DND-41 (cell line): ENCODE measurements around the gene DYNLT1.

Experiments
- ATAC-seq: fragments of 200-7000 bp; cut with Tn5 transposase; 3 replicates; pipeline ENCODE4 v1.9.1; 2021; ENCODE audit warnings: low read depth; ENCODE audit not compliant: insufficient read depth
- DNase-seq: peaks from one replicate; pipeline ENCODE4 v3.0.0-alpha.2; 2020
- H2AFZ ChIP-seq: 2 replicates; pipeline ENCODE4 v1.6.0; 2012; ENCODE audit warnings: low read depth, low read length
- H3K27ac ChIP-seq: 2 replicates; pipeline ENCODE4 v1.5.1; 2012; ENCODE audit warnings: low read length, inconsistent platforms
- H3K27me3 ChIP-seq: fragments of 200-600 bp; sonication (generic); 2 replicates; pipeline ENCODE4 v1.6.0; 2012; ENCODE audit warnings: low read length, mild to moderate bottlenecking, inconsistent platforms; ENCODE audit not compliant: insufficient read depth, poor library complexity
- H3K36me3 ChIP-seq: 2 replicates; pipeline ENCODE4 v1.5.1; 2012; ENCODE audit warnings: low read length, inconsistent platforms; ENCODE audit not compliant: insufficient read depth
- H3K4me1 ChIP-seq: 2 replicates; pipeline ENCODE4 v1.5.1; 2012; ENCODE audit warnings: mild to moderate bottlenecking, low read length; ENCODE audit not compliant: insufficient read depth
- H3K4me2 ChIP-seq: 2 replicates; pipeline ENCODE4 v1.6.0; 2012; ENCODE audit warnings: mild to moderate bottlenecking, moderate library complexity, low read length, inconsistent platforms; ENCODE audit not compliant: insufficient read depth
- H3K4me3 ChIP-seq, 2 experiments: fragments of 200-600 bp in 1 of 2; shearing (Covaris generic) in 1 of 2; 2 replicates each; pipeline ENCODE4 v1.5.1; 2012 to 2016; ENCODE audit warnings: inconsistent platforms in 2 of 2, low read length in 2 of 2, mild to moderate bottlenecking in 2 of 2, low read depth in 1 of 2, moderate library complexity in 1 of 2
- H3K79me2 ChIP-seq: 2 replicates; pipeline ENCODE4 v1.6.0; 2012; ENCODE audit warnings: low read length, inconsistent platforms; ENCODE audit not compliant: insufficient read depth
- H3K9ac ChIP-seq: 2 replicates; pipeline ENCODE4 v1.6.0; 2012; ENCODE audit warnings: low read depth, mild to moderate bottlenecking, inconsistent platforms, low read length, moderate library complexity
- H3K9me3 ChIP-seq: 2 replicates; pipeline ENCODE4 v1.5.1; 2012; ENCODE audit warnings: low read length, moderate library complexity, mild to moderate bottlenecking, inconsistent platforms; ENCODE audit not compliant: insufficient read depth, severe bottlenecking
- H4K20me1 ChIP-seq: 2 replicates; pipeline ENCODE4 v1.6.0; 2012; ENCODE audit warnings: low read length; ENCODE audit not compliant: insufficient read depth
- CTCF ChIP-seq: IDR thresholded peaks from 2 replicates; pipeline ENCODE4 v1.5.1; 2012; ENCODE audit warnings: borderline replicate concordance, low read length, moderate library complexity, mild to moderate bottlenecking; ENCODE audit not compliant: poor library complexity, severe bottlenecking; ENCODE audit errors: extremely low read depth
- EZH2 ChIP-seq: IDR thresholded peaks from 3 replicates; pipeline ENCODE4 v1.6.1; 2012; ENCODE audit warnings: borderline replicate concordance, low read depth, mild to moderate bottlenecking, moderate library complexity, low read length, inconsistent platforms; ENCODE audit not compliant: severe bottlenecking

DYNLT1 gene

GRCh38 chr6:158668707-158669103 lies 24.2 kb upstream of the DYNLT1 start:
- Histone ChIP-seq H3K4me2 (no peak overlapping the region), H2AFZ (no peak overlapping the region), H3K27ac (no peak overlapping the region), H3K79me2 (no peaks in the 10 kb centered on the region), H3K36me3 (no peaks in the 10 kb centered on the region), H3K27me3 (peaks cover 54% of the 10 kb centered on the region), H3K9ac (no peak overlapping the region), H3K4me3 (no peak overlapping the region), H3K4me1 (no peaks in the 10 kb centered on the region), H3K9me3 (no peaks in the 10 kb centered on the region), H4K20me1 (0 out of 2 replicates have a peak, but pooled peaks cover 6% of the 10 kb centered on the region)
- no peak for TF ChIP-seq EZH2
- TF ChIP-seq CTCF = no peak
- DNase-seq (no peak), ATAC-seq (no peak)

DNA sequence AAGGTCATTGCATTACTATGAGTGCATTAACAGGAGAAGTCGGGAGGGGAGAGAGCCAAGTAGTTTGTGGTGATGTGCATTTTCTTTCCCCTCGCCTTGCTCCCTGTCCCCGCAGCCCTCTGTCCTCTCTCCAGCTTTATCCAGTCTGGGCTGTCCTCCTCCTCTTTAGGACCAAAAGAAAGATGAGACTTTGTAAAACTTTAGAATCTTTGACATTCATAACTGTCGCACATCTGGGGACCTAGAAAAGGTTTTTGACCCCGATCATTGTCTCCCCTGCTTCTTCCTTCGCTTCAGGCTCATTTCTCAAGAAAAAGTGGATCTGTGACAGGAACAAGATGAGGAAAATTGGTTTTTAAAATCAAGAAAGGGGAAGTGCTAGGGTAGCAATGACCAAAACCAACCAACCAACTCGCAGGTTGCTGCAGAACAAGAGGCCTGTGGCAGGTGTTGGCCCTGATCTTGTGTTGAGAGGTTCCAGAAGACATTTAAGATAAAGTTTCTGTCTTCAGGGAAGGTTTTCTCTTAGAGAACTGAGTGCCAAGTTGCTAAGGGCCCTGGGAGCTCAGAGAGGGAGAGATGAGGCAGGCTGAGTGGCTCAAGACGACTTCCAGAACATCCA lies 22.9 kb upstream of the DYNLT1 start:
- no peaks in the 10 kb centered on the region for H3K4me1 ChIP-seq
- no peak overlapping the region for H3K4me3 ChIP-seq
- no peak overlapping the region for H3K4me2 ChIP-seq
- no peaks in the 10 kb centered on the region for H3K9me3 ChIP-seq
- H3K27ac ChIP-seq = no peak overlapping the region
- DNase-seq (no peak), ATAC-seq (no peak)
- H3K9ac ChIP-seq = no peak overlapping the region
- no peaks in the 10 kb centered on the region for H3K79me2 ChIP-seq
- no peaks in the 10 kb centered on the region for H3K36me3 ChIP-seq
- H4K20me1 ChIP-seq = 0 out of 2 replicates have a peak, but pooled peaks cover 6% of the 10 kb centered on the region
- TF ChIP-seq CTCF (no peak), EZH2 (no peak)
- H3K27me3 ChIP-seq = peaks cover 66% of the 10 kb centered on the region
- no peak overlapping the region for H2AFZ ChIP-seq

GRCh38 chr6:158666628-158667359 lies 22.3 kb upstream of the DYNLT1 start:
- Histone ChIP-seq H3K27me3 (peaks cover 72% of the 10 kb centered on the region), H3K9me3 (no peaks in the 10 kb centered on the region), H4K20me1 (0 out of 2 replicates have a peak, but pooled peaks cover 6% of the 10 kb centered on the region), H3K79me2 (no peaks in the 10 kb centered on the region), H3K4me2 (no peak overlapping the region), H3K4me3 (no peak overlapping the region), H3K4me1 (no peaks in the 10 kb centered on the region), H3K9ac (no peak overlapping the region), H3K27ac (no peak overlapping the region), H2AFZ (no peak overlapping the region), H3K36me3 (no peaks in the 10 kb centered on the region)
- DNase-seq (no peak), ATAC-seq (no peak)
- TF ChIP-seq EZH2 (no peak), CTCF (no peak)
